Erythroblast (primary cell): ENCODE measurements around the gene PARD3.

Source experiments
- GATA1 ChIP-seq: IDR thresholded peaks from 2 replicates; pipeline ENCODE4 v1.6.1; 2011; ENCODE audit warnings: low read depth, mild to moderate bottlenecking, control low read depth, low read length, moderate library complexity
- POLR2A ChIP-seq: IDR thresholded peaks from 2 replicates; pipeline ENCODE4 v1.6.1; 2011; ENCODE audit warnings: mild to moderate bottlenecking, low read length

DNA sequence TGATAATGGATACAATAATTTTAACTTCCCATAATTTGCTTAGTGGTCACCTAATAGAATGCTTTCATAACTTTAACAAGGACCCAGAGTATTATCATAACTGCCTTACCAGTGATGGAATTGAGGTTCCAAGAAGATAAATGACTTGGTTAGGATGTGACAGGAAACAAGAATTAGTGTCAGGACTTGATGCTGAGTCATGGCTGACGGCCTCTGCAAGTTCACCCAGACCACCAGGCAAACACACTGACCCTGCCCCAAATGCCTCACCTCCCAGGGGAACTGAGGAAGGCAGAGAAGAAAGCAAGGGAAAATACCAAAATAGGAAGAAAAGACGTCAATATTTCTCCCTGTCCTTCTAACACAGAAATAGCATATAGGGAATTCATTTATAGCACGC lies 636.3 kb downstream of the PARD3 start:
- TF ChIP-seq POLR2A (no peak), GATA1 (no peak)
